DMS53 treated with DMSO at 0.1 percent for 48 hours (cell line): ENCODE data around the gene PTPRA.
"Not testable (repeated sequence)": the region's sequence is repeated elsewhere in the genome, so short reads cannot be mapped to it uniquely, and the experiment has no call there.

Experiments used
- DNase-seq: peaks from one replicate; lab custom pipeline; 2025; ENCODE audit not compliant: unreplicated experiment; lab: John Stamatoyannopoulos, UW

Gene PTPRA

DNA sequence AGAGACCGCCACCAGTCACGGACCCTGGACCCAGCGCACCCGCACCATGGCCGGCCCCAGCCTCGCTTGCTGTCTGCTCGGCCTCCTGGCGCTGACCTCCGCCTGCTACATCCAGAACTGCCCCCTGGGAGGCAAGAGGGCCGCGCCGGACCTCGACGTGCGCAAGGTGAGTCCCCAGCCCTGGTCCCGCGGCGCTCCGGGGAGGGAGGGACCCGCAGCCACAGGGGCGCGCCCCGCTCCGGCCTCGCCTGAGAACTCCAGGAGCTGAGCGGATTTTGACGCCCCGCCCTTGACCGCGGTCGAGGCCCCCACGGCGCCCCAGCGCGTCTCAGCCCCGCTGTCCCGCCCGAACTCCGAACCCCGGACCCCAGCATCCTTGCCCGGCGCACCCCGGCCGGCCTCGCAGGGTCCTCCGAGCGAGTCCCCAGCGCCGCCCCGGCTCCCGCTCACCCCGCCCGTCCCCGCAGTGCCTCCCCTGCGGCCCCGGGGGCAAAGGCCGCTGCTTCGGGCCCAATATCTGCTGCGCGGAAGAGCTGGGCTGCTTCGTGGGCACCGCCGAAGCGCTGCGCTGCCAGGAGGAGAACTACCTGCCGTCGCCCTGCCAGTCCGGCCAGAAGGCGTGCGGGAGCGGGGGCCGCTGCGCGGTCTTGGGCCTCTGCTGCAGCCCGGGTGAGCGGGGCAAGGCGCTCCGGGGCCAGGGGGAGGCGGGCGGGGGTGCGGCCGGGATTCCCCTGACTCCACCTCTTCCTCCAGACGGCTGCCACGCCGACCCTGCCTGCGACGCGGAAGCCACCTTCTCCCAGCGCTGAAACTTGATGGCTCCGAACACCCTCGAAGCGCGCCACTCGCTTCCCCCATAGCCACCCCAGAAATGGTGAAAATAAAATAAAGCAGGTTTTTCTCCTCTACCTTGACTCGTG, 198.6 kb downstream of the PTPRA start, which contains the start of gene OXT:
OXT (plus strand) TSS at position 11 of the 920 bp plus-strand sequence; CDS start at position 47, 36 bp downstream.
- no peak for DNase-seq

DNA sequence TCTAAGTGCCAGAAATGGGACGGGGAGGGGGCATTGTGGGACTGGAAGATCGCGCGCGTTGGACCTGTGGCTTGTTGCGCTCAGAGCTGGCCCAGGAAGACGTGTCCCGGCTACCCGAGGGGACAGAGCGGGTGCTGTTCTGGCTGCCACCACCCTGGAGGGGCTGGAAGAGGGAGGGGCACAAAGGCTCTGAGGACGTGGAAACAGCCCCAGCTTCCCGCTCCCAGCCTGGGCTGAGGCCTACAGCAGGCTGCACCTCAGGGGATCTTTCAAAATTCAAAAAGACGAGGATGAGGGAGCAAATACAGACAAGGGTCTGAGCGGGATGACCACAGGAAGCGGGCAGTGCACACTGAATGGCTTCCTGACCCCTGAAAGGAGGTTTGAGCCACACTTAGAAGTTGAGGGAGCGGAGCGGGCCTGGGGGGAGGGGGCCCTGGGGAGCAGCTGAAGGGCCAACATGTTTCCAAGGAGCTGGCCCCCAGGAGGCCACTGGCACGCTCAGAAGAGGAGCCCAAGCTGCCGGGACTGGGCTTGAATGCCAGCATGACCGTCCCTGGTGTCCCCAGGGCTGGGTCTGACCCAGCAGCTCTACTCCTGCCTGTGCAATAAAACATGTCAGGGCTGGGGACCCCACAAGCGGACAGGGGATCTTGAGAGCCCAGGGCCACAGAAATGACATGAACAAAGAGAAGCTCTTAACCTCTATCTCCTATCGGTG, 199.4 kb downstream of the PTPRA start:
- DNase-seq: no peak

DNA sequence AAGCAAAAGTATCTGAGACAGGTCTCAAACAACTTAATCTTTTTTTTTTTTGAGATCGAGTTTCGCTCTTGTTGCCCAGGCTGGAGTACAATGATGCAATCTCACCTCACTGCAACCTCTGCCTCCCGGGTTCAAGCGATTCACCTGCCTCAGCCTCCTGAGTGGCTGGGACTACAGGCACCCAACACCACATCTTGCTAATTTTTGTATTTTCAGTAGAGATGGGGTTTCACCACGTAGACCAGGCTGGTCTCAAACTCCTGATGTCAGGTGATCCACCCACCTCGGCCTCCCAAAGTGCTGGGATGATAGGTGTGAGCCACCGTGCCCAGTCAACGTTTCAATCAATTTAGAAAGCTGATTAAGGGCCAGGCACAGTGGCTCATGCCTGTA, 200.0 kb downstream of the PTPRA start:
- not testable (repeated sequence) for DNase-seq

DNA sequence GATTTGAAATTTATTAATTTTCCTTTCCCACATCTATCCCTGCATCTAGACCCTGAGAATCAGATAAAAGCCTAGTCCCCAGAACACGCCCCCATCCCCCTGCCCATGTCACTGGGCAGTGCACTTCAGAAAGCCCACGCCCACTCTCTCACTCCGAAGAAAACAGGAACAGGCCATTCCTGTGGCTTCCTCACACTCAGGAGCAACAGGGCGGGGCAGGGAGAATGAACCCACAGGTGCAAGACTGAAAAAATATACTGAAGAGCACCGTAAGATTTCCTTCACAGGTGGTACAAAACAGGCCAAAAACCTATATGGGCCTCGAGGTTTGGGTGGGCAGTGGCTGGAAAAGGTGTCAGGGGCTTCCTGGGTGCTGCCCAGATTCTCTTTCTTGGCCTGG, 201.5 kb downstream of the PTPRA start:
- DNase-seq: no peak

DNA sequence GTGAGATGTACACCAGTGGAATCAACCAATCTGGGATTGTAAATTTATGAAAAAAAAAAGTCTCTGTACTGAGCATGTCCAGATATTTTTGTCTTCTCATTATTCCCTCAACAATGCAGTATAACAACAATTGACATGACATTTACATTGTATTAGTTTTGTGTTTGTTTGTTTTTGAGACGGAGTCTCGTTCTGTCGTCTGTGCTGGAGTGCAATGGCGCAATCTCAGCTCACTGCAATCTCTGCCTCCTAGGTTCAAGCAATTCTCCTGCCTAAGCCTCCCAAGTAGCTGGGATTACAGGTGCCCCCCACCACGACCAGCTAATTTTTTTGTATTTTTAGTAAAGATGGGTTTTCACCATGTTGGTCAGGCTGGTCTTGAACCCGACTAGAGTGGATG, 202.0 kb downstream of the PTPRA start:
- not testable (repeated sequence) for DNase-seq

DNA sequence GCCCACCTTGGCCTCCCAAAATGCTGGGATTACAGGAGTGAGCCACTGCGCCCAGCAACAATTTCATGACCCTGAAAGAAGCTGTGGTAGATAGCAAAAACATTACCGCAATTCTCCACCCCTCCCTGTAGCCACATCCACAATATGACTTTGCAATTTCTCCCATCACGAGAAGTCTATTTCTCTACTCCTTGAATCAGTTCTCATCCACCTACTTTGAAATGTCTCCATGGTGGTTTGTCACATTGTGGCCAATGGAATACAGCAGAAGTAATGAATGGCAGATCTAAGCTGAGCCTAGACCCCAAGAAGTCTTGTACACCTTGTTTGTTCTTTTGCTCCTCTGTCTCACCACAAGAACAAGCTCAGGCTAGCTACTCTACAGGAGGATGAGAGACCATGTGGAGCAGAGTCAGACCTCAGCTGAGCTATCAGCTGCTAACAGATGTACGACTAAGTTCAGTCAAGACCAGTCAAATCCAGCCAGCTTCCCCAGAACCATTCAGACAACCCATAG, 204.4 kb downstream of the PTPRA start:
- no peak for DNase-seq

DNA sequence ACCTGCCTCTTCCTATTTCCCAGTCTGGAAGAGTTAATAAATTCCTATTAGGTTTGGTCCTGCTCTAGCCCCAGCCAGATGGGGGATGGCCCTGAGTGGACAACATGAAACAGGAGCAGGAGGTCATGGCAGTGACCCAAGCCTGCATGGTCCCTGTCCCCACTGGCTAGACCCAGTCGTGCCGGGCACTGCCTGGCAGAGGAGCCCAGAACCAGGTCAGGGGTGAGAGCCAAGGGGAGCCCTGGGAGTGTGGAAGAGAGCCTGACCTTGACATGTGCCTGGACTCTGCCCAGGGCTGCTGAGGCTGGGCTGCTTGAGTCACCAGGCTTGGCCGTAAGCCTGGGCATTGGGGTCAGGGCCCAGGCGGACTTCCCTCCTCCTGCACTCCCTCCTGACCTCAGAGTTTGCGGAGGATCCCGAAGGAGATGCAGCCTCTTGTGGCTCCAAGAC, 207.7 kb downstream of the PTPRA start:
- no peak for DNase-seq

DNA sequence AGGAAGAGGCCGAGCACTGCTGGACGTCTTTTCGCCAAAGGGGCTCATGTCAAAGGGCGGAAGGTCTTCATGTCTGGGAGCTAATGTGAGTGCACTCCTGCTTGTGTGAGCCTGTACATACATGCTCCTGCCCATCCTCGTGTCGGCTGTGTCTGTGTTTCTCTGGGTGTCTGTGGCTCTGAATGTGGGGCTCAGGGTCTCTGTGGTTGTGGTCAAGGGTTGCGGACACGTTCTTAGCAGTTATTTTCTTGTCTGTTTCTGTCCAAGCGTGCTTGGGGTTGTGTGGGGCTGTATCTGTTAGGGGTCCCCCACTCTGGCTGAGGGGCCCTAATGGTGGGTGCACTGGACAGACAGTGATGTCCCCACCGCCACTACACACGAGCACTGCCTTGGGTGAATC, 208.4 kb downstream of the PTPRA start:
- DNase-seq: no peak

DNA sequence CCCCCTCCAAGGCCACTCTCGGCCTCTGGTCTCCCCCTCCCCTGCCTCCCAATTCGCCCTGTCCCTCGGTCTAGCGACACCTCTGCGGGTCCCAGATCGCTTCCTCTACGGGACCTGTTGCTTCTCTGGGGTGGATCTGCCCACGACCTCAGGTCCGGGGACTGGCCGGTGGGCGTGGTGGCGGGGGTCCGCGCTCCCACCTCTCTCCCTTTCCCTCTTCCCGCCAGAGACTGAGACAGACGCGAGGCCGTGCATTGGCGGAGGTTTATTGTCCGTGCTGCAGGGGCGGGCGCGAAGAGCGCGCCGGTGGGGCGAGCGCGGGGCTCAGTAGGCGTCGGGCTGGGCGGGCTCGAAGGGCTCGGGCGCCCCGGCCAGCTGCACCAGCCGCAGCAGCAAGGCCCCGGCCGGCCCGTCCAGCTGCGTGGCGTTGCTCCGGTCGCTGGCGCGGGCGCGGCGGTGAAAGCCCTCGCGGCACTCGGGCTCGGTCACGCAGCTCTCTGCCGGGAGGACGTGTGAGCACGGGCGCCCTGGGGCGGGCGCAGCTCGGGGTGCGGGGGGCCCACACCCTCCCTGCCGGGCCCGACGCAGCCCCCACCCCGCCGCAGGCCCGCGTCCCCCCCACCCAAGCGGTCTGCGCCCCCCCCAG, 209.1 kb downstream of the PTPRA start:
- DNase-seq: no peak

DNA sequence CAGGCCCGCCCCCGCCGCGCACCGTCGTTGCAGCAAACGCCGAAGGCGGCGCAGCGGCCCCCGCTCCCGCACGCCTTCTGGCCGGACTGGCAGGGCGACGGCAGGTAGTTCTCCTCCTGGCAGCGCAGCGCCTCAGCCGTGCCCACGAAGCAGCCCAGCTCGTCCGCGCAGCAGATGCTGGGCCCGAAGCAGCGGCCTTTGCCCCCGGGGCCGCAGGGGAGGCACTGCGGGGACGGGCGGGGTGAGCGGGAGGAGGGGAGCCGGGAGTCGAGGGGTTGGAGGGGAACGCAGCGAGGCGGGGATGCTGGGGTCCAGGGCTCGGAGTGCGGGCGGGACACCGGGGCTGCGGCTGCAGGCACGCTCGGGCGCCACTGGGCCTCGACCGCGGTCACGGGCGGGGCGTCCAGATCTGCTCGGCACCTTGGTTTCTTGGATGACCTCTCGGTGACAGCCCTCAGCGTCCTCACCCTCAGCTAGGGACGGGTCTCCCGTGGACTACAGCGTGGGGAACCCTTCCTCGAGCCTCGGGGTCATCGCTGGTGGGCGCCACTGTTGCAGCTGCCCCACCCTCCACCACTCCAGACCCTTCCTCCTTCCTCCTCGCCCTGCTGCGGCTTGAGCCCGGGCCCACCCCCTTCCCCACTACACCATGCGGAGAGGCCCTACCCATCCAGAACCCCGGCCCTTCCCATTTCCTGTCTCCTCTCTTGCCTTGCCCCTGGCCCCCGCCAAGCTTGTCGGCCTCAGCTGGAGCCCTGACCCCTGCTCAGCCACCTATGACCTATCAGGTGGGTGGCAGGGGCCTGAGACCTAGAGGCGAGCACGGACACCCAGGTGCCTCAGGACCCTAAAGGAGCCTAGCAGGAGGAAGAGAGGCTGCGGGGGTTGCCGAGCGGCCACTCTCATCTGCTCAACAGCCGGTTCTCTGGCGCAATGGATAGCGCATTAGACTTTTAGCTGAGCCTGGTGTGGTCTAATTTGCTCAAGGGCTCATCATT, 210.0 kb downstream of the PTPRA start:
- DNase-seq: no peak

DNA sequence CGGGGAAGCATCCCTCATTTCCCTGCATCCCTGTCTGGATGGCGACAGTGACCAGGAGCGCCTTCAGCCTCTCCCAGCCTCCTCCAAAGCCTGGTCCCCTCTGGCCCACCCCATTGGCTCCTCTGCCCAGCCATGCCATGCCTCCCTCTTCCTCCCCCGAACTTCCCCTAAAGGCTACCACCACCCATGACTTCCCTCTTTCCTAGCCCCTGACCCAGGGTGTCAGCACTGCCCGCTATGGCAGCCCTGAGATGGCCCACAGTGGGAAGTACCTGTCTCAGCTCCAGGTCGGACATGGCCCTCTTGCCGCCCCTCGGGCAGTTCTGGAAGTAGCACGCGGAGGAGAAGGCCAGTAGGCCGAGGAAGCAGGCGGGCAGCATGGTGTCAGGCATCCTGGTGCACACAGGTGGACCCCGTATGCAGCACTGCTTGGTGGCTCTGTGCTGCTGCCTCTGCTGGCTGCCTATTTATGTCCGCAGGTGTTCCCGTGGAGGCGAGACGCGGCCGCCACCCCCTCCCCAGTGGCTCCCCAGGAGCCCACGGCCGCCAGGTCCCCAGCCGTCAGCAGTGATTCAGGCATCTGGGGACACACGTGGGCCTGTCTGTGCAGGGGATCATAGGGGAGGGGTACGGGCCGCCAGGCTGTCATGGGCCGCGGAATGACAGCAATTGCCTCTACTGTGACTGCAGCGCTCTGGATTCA, 211.2 kb downstream of the PTPRA start, which contains the start of gene AVP:
AVP (minus strand) TSS at position 442 of the 703 bp plus-strand sequence; CDS start at position 392, 50 bp downstream.
- no peak for DNase-seq

DNA sequence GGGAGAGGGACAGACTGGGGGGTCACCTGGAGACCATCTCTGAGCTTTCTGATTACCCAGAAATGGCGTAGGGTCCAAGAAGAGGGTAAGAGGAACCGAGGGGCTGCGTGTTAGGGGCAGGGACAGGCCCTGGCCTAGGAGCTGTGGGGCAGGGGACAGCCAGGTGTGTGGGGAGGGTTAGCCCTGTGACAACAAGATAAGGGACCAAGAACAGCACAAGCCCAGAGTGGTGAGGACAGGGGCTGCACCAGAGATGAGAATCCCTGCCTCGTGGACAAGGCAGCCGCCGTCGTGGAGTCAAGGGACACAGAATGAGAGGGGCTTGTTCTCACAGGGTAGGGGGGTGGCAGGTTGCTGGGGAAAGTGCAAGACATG, 211.7 kb downstream of the PTPRA start:
- no peak for DNase-seq

DNA sequence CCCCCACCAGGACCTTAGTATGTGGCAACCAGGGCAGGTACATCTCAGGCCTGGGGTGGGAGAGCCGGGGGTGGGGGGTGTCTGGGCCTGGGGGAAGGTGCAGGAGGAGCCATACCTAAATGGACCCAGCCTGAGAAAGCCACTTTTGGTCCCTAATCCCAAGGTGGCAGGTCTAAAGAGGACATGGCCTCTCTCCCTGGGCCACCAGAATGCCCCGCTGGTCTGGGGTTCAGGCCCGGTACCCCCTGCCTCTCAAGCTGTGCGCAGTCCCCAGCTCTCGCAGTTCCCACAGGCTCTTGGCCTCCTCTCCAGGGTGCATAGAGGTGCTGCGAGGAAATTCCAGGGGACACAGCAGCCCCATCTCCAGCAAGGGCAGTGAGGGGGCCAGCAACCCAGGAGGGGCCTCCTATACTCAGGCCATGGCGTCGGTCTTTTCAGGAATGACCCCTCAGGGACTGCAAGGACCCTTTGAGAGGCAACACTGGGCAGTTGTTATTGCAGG, 212.3 kb downstream of the PTPRA start:
- DNase-seq: no peak

DNA sequence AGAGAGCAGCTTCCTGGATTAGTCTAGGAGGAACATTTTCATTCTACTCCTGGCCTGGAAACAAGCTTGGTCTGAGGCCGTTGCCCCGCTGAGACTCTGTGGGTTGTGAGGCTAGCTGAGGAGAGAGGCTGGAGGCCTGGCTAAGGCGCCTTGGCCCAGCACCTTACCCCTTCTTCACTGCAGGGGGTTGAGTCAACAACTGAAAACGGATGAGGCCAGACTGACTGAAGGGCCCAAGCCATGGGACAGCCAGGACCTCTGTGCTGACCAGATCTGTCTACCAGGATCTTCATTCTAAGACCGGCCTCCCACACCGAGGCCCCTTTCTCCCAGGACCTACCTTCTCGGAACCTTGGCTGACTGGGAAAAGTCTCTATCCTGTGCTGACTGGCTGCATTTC, 214.8 kb downstream of the PTPRA start:
- DNase-seq: no peak
